ENCODE measurements around the gene GABRB1.

- TF ChIP-seq POLR2A (IDR thresholded peaks at IDR 0.05) (no peak), CTCF (IDR thresholded peaks at IDR 0.05) (no peak)
These were observed 37.6 kb downstream of the GABRB1 start for GRCh38 chr4:47068986-47069385.

All from vagina (tissue), 2 donors.